K562 (cell line): ENCODE results near the gene TRIO. TPM values are rescaled to one million over a fixed set of nuclear protein-coding genes. Genes with fewer than 3 reads are reported as not detected.

Experiments used
- MGA ChIP-seq: fragments of 450-650 bp; IDR thresholded peaks from 2 replicates; pipeline ENCODE4 v1.6.1; 2016; ENCODE audit warnings: mild to moderate bottlenecking, moderate library complexity
- polyA plus RNA-seq, 8 experiments: library from polyadenylated mRNA; depleted of rRNA in 4 of 8; stranded (reverse) in 5 of 8; unstranded in 3 of 8; fragments of >200 nt; fragmentation: Nextera tagmentation in 2 of 8; fragmentation: Illumina TruSeq in 1 of 8; extraction: Ambion mirVana in 2 of 8; extraction: Trizol in 1 of 8; gene quantifications; 2 replicates each; pipeline versions ENCODE4 v1.2.1 to v1.2.3, GENCODE V29; 2011 to 2014; ENCODE audit warnings: inconsistent platforms in 1 of 8, missing spikeins in 1 of 8
- total RNA-seq, 7 experiments: library from RNA; depleted of rRNA in 6 of 7; stranded (reverse); fragments of >200 nt in 6 of 7; fragmentation: Illumina TruSeq in 2 of 7; extraction: Trizol in 2 of 7; gene quantifications; 2 replicates each; pipeline versions ENCODE4 v1.2.1 to v1.2.3, GENCODE V29; 2011 to 2021; ENCODE audit warnings: low replicate concordance in 1 of 7
- TF ChIP-seq, protein P1 (sequence below): fragments of 450-650 bp; formaldehyde crosslinking; IDR thresholded peaks from 2 replicates; pipeline ENCODE4 v1.4.0; 2020; ENCODE audit warnings: mild to moderate bottlenecking

Gene TRIO
- total and polyA plus RNA-seq, 9 of the 15 experiments (the other 6 are each of a cell fraction or from before 2014, with no cell fraction given): 0.24 to 5.0 (median 1.1) TPM

DNA sequence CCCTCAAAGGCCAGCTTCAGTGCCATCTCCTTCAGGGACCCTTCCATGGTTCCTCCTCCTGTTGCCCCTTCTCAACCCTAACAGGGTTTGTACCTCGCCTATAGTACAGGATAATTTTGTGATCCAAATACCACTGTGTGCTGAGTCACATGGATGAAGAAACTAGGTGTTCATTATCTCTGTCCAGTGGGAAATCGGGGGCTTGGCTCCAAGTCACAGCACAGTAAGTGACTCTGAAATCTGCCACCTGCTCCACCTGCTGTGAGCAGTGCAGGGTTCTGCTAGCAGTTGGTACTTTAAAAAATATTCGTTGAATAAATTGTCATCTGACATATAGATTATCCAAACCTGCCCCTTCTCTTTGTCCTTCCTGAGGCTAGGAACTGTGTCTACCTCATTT, 315.3 kb downstream of the TRIO start (continued):
- TF ChIP-seq MGA: no peak
- TF ChIP-seq, protein P1, sequence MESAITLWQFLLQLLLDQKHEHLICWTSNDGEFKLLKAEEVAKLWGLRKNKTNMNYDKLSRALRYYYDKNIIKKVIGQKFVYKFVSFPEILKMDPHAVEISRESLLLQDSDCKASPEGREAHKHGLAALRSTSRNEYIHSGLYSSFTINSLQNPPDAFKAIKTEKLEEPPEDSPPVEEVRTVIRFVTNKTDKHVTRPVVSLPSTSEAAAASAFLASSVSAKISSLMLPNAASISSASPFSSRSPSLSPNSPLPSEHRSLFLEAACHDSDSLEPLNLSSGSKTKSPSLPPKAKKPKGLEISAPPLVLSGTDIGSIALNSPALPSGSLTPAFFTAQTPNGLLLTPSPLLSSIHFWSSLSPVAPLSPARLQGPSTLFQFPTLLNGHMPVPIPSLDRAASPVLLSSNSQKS (CRISPR knock-in tag): no peak
